GM18511 (cell line): ENCODE measurements around the gene C1orf105.

ENCODE experiments used
- ATAC-seq: cut with Tn5 transposase; IDR thresholded peaks from one replicate; pipeline ENCODE4 v1.9.1; 2021; ENCODE audit warnings: mild to moderate bottlenecking, moderate library complexity; ENCODE audit not compliant: unreplicated experiment

Gene C1orf105

GRCh38 chr1:172395576-172395975 lies 24.9 kb upstream of the C1orf105 start:
- no peak for ATAC-seq

DNA sequence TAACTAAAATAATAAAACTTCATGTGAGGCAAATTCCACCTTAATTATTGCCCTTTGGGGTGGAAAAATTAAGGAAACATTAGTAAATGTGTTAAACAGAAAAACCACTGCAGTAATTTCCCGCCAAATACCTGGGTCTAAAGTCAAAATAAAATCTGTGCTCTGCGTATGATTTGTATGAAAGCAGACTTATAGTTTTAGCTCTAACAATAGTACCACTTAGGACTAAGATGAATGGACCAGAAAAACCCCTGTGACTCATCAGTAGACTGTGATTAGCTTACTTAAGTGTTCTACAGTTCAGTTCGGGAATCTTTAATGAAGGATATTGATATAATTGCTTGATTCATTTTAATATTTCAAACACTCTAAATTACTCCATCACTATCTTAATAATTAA lies 23.3 kb upstream of the C1orf105 start:
- no peak for ATAC-seq

DNA sequence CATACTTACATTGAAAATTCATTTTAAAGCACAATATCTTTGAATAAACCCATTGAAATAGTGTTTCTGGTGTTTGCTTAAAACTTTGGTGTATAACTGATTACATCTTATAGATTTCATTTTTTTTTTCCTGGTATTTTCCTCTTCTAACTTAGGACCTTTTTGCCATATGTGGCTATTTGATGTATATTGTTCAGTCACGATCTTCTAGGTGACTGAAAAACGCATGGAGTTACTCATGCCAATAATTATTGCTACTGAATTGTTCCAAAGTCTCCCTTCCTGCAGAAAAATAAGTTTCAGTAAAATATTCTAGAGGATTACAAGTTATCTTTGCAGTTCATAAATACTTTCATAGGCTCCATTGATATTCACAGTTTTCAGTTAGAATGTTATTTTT lies 22.9 kb upstream of the C1orf105 start:
- ATAC-seq: no peak

- no peak for ATAC-seq
These were observed 22.3 kb upstream of the C1orf105 start for GRCh38 chr1:172398193-172398592.

GRCh38 chr1:172398970-172399755 lies 21.3 kb upstream of the C1orf105 start:
- no peak for ATAC-seq

DNA sequence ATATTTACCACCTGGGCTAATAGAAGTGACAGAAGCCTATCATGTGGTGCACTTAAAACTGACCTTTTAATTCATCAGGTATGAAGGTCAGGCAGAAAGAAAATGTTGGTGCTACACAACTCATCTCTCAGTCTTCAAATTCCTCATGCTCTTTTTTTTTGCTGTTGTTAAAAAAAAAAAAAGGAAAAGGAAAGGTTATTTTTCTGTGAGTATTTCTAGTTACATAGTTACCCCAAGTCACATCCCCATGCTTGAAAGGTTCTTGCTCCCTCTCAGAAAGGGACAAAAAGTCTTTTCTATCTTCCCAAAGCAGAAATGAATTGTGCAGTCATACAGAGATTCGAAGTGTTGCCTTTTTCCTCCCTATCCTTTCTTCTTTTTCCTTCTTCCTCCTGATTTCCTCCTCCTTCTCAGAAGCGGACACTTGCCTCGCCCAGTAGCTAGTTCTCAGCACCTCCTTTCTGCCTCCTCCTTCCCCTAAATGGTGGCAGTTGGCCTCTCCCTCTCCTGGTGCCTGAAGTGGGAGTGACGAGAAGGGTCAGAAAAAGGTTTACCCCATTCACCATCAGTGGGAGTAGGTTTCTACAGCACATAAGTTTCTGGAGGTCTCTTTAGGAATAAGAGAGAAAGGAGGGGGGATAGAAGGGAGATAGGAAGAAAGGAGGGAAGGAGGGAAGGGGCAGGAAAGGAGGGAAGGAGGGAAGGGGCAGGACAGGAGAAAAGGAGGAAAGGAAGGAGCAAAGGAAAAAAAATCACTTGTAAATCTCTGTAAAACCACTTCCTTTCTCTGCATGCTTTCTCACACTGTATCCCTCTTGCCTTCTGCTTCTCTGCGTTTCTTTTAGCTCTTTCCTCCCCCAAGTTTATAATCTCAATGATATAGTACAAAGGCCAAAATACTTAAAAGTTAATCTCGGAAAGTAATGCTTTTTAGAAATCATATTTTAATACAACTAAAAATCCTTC lies 20.4 kb upstream of the C1orf105 start:
- ATAC-seq: no peak

- no peak for ATAC-seq
These were observed 19.8 kb upstream of the C1orf105 start for GRCh38 chr1:172400722-172401105.

GRCh38 chr1:172401477-172401876 lies 19.0 kb upstream of the C1orf105 start:
- no peak for ATAC-seq

- ATAC-seq: no peak
These were observed 18.6 kb upstream of the C1orf105 start for GRCh38 chr1:172401892-172402291.

DNA sequence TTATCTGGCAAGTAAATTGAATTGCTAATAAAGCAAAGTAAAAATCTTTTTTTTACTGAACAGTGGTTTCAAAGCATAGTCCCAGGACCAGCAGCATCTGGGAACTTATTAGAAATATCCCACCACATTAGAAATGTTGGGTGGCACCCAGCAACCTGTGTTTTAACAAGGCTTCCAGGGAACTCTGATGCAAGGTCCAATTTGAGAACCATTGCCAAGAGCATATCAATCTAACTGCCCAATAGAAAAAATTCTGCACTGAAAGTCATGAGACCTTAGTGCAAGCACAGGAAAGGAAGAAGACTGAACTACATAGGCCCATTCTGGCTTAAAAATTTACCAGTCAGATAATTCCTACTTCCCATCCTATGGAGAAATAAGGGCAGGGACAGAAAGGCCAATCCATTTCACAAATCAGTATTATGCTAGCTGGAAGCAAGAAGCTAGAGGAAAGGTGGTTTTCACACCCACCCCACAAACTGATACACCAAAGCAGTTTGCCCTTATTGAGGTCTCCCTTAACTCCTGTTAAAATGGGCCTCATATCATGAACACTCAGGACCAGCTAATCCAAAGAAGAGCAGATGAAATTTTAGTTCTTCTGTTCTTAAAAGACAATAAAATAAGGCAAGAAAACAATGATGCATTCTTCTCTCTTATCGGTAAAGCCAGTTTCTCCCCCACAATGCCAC lies 17.5 kb upstream of the C1orf105 start:
- no peak for ATAC-seq

DNA sequence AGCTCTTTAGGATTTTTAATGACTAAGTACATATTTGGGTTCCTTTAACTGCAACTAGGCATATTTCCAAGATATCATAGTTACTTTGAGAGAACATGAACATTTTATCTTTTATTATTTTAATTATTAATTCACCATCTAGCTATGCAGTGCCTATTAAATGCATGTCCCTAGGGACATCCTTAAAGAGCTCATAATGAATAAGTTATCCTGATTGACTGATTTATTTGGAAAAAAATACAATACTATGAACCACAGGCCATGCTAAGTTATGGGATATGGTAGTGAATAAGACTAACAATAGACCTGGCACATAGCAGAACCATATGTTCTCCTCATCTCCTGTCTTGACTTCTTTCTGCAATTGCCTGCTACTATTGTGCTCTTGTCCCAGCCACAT lies 16.4 kb upstream of the C1orf105 start:
- no peak for ATAC-seq

DNA sequence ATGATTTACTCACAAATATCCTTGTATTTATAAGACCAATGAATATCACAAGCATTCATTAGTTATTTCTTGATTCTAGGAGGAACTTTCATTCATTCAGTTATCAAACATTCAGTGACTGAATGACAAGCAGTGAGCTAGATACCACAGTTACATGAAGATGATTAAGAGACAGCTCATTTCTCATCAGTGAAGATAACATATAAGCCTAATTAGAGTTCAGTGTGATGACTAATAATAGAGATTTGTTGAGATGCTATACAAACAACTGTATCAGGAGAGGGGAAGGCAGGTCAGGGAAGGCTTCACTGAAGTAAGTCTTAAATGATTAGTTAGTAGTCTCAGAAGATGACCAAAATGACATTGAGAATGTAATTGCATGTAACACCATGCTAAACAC lies 14.6 kb upstream of the C1orf105 start:
- no peak for ATAC-seq

GRCh38 chr1:172406968-172407367 lies 13.5 kb upstream of the C1orf105 start:
- ATAC-seq: no peak

- ATAC-seq: no peak
These were observed 11.5 kb upstream of the C1orf105 start for GRCh38 chr1:172408958-172409357.

GRCh38 chr1:172410027-172410426 lies 10.5 kb upstream of the C1orf105 start:
- no peak for ATAC-seq

GRCh38 chr1:172411791-172412338 lies 8.6 kb upstream of the C1orf105 start:
- no peak for ATAC-seq

DNA sequence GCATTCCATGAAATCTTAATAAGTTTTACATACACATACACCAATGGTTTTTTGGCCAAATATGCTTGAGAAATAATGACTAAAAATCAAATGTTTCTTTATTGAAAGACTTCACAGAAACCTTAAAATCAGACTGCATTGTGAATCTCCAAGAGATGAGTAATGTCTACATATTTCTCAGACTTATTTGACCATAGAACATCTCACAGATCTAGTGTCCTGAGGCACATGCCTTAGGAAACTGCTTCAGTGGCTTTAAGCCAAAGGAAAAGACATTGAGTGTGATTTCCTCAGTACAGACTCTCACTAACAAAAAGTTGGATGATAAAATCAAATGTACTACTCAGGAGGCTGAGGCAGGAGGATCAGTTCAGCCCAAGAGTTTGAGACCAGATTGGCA lies 6.2 kb upstream of the C1orf105 start:
- no peak for ATAC-seq

DNA sequence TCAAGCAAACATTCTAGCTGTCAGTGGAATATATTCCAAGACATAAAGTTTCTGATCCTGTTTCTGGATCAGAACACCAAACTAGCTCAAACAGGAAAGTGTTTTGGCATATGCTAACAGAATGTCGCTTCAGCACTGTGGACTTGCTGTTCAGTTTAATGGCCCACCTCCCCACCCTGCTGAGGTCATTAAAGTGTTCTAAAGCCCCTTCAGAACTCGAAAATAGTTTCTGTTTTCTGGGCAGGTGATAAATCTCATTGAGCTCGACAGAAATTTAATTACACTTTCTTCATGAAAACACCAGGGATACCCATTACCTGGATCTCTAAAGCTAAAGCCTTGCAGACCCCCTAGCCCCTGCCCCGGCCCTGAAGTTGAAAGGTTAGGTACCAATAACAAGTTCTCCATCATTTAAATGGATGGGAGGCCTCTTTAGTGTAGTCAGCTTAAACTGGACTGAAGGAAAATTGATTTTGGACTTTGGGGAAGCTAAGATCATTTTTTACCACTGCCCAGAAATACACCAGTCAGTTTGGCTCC lies 3.9 kb upstream of the C1orf105 start:
- no peak for ATAC-seq

GRCh38 chr1:172417557-172417956 lies 2.9 kb upstream of the C1orf105 start:
- no peak for ATAC-seq

DNA sequence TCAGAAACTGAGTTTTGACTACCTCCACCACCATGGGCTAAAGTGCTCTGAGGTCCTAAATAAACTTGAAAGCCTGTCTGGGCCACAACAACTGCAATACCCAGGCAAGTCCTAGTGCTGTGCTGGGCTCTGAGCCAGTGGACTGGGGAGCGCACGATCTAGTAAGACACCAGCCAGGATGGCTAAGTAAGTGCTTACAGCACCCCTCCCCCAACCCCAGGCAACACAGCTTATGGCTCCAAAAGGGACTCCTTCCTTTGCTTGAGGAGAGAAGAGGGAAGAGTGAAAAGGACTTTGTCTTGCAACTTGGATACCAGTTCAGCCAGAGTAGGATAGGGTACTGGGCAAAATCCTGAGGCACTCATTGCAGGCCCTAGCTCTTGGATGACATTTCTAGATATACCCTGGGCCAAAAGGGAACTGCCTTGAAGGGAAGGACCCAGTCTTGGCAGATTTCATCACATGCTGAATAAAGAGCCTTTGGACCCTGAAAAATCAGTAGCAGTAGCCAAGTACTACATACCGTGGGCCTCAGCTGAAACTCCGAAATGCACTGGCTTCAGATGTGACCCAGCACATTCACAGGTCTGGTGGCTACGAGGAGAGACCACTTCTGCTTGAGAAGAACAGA lies 1.6 kb downstream of the C1orf105 start:
- no peak for ATAC-seq
